Activated gamma-delta T cell (primary cell): Measurements from ENCODE around the gene UGGT1.
A peak's percentile ranks its signal among the peaks of the same experiment; 100 is the strongest.

Source experiments
- DNase-seq: peaks from one replicate; lab custom pipeline; 2025; lab: John Stamatoyannopoulos, UW
- total RNA-seq, 2 donors: gene quantifications; one replicate each; lab custom pipeline; 2026; lab: John Stamatoyannopoulos, UW

UGGT1 gene
- 189 to 196 reads per million in 2 donors for total RNA-seq

GRCh38 chr2:128090945-128091725 is at the start of gene UGGT1:
Gene UGGT1 (plus strand): TSS chr2:128091200. CDS start chr2:128091358, 158 bp downstream.
- peak; percentile 77 for DNase-seq

GRCh38 chr2:128041561-128041960 is 49.4 kb upstream of the UGGT1 start:
- DNase-seq: no peak

GRCh38 chr2:128043041-128043440 is 48.0 kb upstream of the UGGT1 start:
- DNase-seq: no peak

GRCh38 chr2:128053331-128053730 is 37.7 kb upstream of the UGGT1 start:
- no peak for DNase-seq

GRCh38 chr2:128054104-128054885 is 36.7 kb upstream of the UGGT1 start:
- no peak for DNase-seq

GRCh38 chr2:128057334-128057733 is 33.7 kb upstream of the UGGT1 start:
- DNase-seq: no peak

- no peak for DNase-seq
These were observed 32.9 kb upstream of the UGGT1 start for GRCh38 chr2:128058114-128058513.

- no peak for DNase-seq
These were observed 28.4 kb upstream of the UGGT1 start for GRCh38 chr2:128062571-128062970.

- DNase-seq: no peak
These were observed 26.6 kb upstream of the UGGT1 start for GRCh38 chr2:128064353-128064752.

- no peak for DNase-seq
These were observed 21.2 kb upstream of the UGGT1 start for GRCh38 chr2:128069769-128070168.

- no peak for DNase-seq
These were observed 17.7 kb upstream of the UGGT1 start for GRCh38 chr2:128073278-128073677.

GRCh38 chr2:128076461-128077106 is 14.4 kb upstream of the UGGT1 start:
- no peak for DNase-seq

- DNase-seq: no peak
These were observed 6.2 kb upstream of the UGGT1 start for GRCh38 chr2:128084757-128085156.

GRCh38 chr2:128086244-128086643 is 4.8 kb upstream of the UGGT1 start:
- DNase-seq: no peak

- DNase-seq: no peak
These were observed 440 bp upstream of the UGGT1 start for GRCh38 chr2:128090575-128090944.

GRCh38 chr2:128091726-128092080 is 703 bp downstream of the UGGT1 start:
- DNase-seq: no peak

GRCh38 chr2:128092656-128093055 is 1.7 kb downstream of the UGGT1 start:
- DNase-seq: no peak

GRCh38 chr2:128093762-128094161 is 2.8 kb downstream of the UGGT1 start:
- DNase-seq: no peak

GRCh38 chr2:128095201-128095600 is 4.2 kb downstream of the UGGT1 start:
- DNase-seq: no peak

GRCh38 chr2:128103407-128103806 is 12.4 kb downstream of the UGGT1 start:
- DNase-seq: no peak

GRCh38 chr2:128105072-128105471 is 14.1 kb downstream of the UGGT1 start:
- DNase-seq: no peak

GRCh38 chr2:128108166-128108565 is 17.2 kb downstream of the UGGT1 start:
- DNase-seq: no peak

GRCh38 chr2:128109243-128109642 is 18.2 kb downstream of the UGGT1 start:
- DNase-seq: no peak
